COLO829 (cell line): ENCODE measurements around the gene REC114.
"Not testable (repeated sequence)": the region's sequence is repeated elsewhere in the genome, so short reads cannot be mapped to it uniquely, and the experiment has no call there.

ENCODE experiments used
- DNase-seq: peaks from one replicate; pipeline ENCODE4 v3.0.0; 2012; ENCODE audit warnings: low spot score

REC114 gene

GRCh38 chr15:73530649-73531048 is 87.7 kb downstream of the REC114 start:
- DNase-seq = no peak

GRCh38 chr15:73538123-73538522 is 95.2 kb downstream of the REC114 start:
- DNase-seq = no peak

- DNase-seq = no peak
Measured at GRCh38 chr15:73538563-73539211, 95.7 kb downstream of the REC114 start.

- DNase-seq = no peak
Measured at GRCh38 chr15:73539212-73540128, 96.5 kb downstream of the REC114 start.

- DNase-seq = no peak
Measured at GRCh38 chr15:73540161-73540560, 97.2 kb downstream of the REC114 start.

- no peak for DNase-seq
Measured at GRCh38 chr15:73541479-73541878, 98.5 kb downstream of the REC114 start.

- DNase-seq = not testable (repeated sequence)
Measured at GRCh38 chr15:73548925-73549324, 106.0 kb downstream of the REC114 start.

GRCh38 chr15:73550190-73550589 is 107.2 kb downstream of the REC114 start:
- DNase-seq = no peak

GRCh38 chr15:73555080-73555479 is 112.1 kb downstream of the REC114 start:
- no peak for DNase-seq

- DNase-seq = no peak
Measured at GRCh38 chr15:73558529-73558928, 115.6 kb downstream of the REC114 start.

GRCh38 chr15:73560501-73561117 is 117.6 kb downstream of the REC114 start:
- DNase-seq = peak; percentile 3

- no peak for DNase-seq
Measured at GRCh38 chr15:73564255-73564654, 121.3 kb downstream of the REC114 start.

GRCh38 chr15:73567020-73567419 is 124.1 kb downstream of the REC114 start:
- DNase-seq = no peak

GRCh38 chr15:73568564-73569280 is 125.8 kb downstream of the REC114 start:
- DNase-seq = no peak

GRCh38 chr15:73569361-73569760 is 126.4 kb downstream of the REC114 start:
- no peak for DNase-seq

GRCh38 chr15:73570355-73571032 is 127.5 kb downstream of the REC114 start:
- no peak for DNase-seq

- DNase-seq = no peak
Measured at GRCh38 chr15:73571346-73571745, 128.4 kb downstream of the REC114 start.

GRCh38 chr15:73572296-73572695 is 129.3 kb downstream of the REC114 start:
- no peak for DNase-seq

- no peak for DNase-seq
Measured at GRCh38 chr15:73573037-73573436, 130.1 kb downstream of the REC114 start.

GRCh38 chr15:73573572-73573971 is 130.6 kb downstream of the REC114 start:
- DNase-seq = no peak

GRCh38 chr15:73575636-73576247 is 132.8 kb downstream of the REC114 start:
- DNase-seq = no peak
